Transverse colon (tissue), 4 donors: ENCODE data around the gene CAVIN2. TPM values are rescaled to one million over a fixed set of nuclear protein-coding genes. Genes with fewer than 3 reads are reported as not detected.
A peak's percentile ranks its signal among the peaks of the same experiment; 100 is the strongest.

ENCODE experiments used
- DNase-seq: peaks from one replicate; pipeline ENCODE4 v3.0.0-alpha.2; 2019
- H3K27ac ChIP-seq, 4 donors: fragments of 200-600 bp; sonication (generic); 2 replicates each; pipeline ENCODE4 v1.5.1; 2016 to 2018; ENCODE audit warnings: inconsistent platforms in 4 of 4
- H3K27me3 ChIP-seq: fragments of 200-600 bp; sonication (generic); 2 replicates; pipeline ENCODE4 v1.5.1; 2017; ENCODE audit warnings: inconsistent platforms
- H3K36me3 ChIP-seq, 4 donors: fragments of 200-600 bp; sonication (generic); 2 replicates each; pipeline ENCODE4 v1.5.1; 2017 to 2019; ENCODE audit warnings: inconsistent platforms in 4 of 4
- H3K4me1 ChIP-seq, 4 donors: fragments of 200-600 bp; sonication (generic); 2 replicates each; pipeline ENCODE4 v1.5.1; 2017 to 2020; ENCODE audit warnings: inconsistent platforms in 4 of 4
- H3K4me3 ChIP-seq, 4 donors: fragments of 200-600 bp; sonication (generic); 1 replicate in 1 of 4; 2 replicates in 3 of 4; pipeline versions ENCODE4 v1.5.1 to v1.6.1; 2017 to 2019; ENCODE audit warnings: inconsistent platforms in 4 of 4
- H3K9me3 ChIP-seq, 2 donors: fragments of 200-600 bp; sonication (generic); 2 replicates each; pipeline ENCODE4 v1.5.1; 2017 to 2019; ENCODE audit warnings: inconsistent platforms in 2 of 2
- CTCF ChIP-seq, 5 experiments: fragments of 200-600 bp in 3 of 5; fragments of 450-650 bp in 2 of 5; sonication (generic) in 3 of 5; IDR thresholded peaks; 1 replicate in 2 of 5; 2 replicates in 3 of 5; pipeline ENCODE4 v1.5.1; 2016 to 2017; ENCODE audit warnings: antibody characterized with exemption in 5 of 5, inconsistent platforms in 3 of 5, mild to moderate bottlenecking in 2 of 5, moderate library complexity in 1 of 5
- EP300 ChIP-seq: sonication (generic); formaldehyde crosslinking; IDR thresholded peaks from one replicate; pipeline ENCODE4 v1.6.1; 2017; ENCODE audit warnings: antibody characterized with exemption, low read depth
- POLR2A ChIP-seq: fragments of 450-650 bp; IDR thresholded peaks from one replicate; pipeline ENCODE4 v1.6.1; 2016; ENCODE audit warnings: antibody characterized with exemption, mild to moderate bottlenecking, moderate library complexity
- POLR2AphosphoS5 ChIP-seq, 3 donors: sonication (generic); formaldehyde crosslinking; IDR thresholded peaks; one replicate each; pipeline ENCODE4 v1.6.1; 2016; ENCODE audit warnings: antibody characterized with exemption in 3 of 3
- WGBS, 2 donors: methylation state at CpG; one replicate each; pipeline ENCODE4 v1.1.5; 2018; ENCODE audit warnings: low coverage in 1 of 2; 5-methylcytosine and 5-hydroxymethylcytosine counted together
- in situ Hi-C, 4 donors: fragments of 200-750 bp; cut with MboI; loops; one replicate each; pipeline versions ENCODE4 v1.15.0 to v1.15.1; 2017; ENCODE audit warnings: low sequenced_read_pairs in 3 of 4, low pct_ligation_motif_present in 1 of 4, low pct_unique_long_range_greater_than_20kb in 1 of 4
- intact Hi-C: fragments of 100-400 bp; cut with DNase I; formaldehyde crosslinking; loops from one replicate; pipeline ENCODE4 v1.15.1; 2023; ENCODE audit warnings: low total_unique reads
- total RNA-seq, 4 donors: library from RNA; depleted of rRNA; stranded (reverse); fragments of >200 nt; gene quantifications; one replicate each; pipeline ENCODE4 v1.1.0, GENCODE V29; 2016

The CAVIN2 gene
- total RNA-seq, 4 donors from 2014 or later, result 21.3 to 59.3 (median 25.0) TPM

- no peaks in the 10 kb centered on the region for H3K27me3 ChIP-seq
- no peaks in the 10 kb centered on the region for H3K4me1 ChIP-seq
- in situ Hi-C loops (loop anchor here in 2 of 4 donors (5.0 to 10.0 kb wide), 2 partner anchors 347 to 350 kb away; no protein-coding TSS in a partner anchor), intact Hi-C loops (no loop called here)
- WGBS, 2 donors, result 71 to 72% methylated on average over 1 of the region's 1 CpG
- no peaks in the 10 kb centered on the region for H3K9me3 ChIP-seq
- DNase-seq, result no peak
- H3K27ac ChIP-seq, result no peak overlapping the region
- TF ChIP-seq POLR2AphosphoS5 (IDR thresholded peaks at IDR 0.05) (no peak), POLR2A (no peak), EP300 (no peak), CTCF (IDR thresholded peaks at IDR 0.05) (no peak)
- no peak overlapping the region for H3K4me3 ChIP-seq
- H3K36me3 ChIP-seq, result no peaks in the 10 kb centered on the region
Observed at GRCh38 chr2:191815010-191815409, 31.9 kb downstream of the CAVIN2 start.

DNA sequence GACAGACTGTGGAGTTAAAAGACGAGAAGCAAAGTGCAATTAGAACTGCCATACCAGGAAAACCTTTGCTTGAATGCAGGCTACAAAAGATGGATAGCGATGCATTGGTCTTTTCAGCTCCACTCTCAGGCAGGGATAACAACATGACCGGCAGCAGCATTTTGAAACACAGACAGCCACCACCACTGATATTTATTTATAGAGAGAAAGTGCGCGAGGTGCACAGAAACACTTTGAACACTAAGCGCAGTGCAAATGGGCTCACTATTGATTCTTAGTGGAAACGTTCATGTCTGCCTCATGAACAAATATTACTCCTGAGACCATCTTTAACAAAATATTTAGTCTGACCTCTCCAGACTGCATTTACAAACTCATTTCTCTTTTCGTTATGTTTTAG, 32.9 kb downstream of the CAVIN2 start:
- no peak overlapping the region for H3K4me3 ChIP-seq
- in situ Hi-C loops, result loop anchor here in 3 of 4 donors (5.0 to 10.0 kb wide), 2 partner anchors 348 to 351 kb away; no protein-coding TSS in a partner anchor
- intact Hi-C loops, result loop anchor here (5.0 kb wide), 1 partner anchor 348 kb away; no protein-coding TSS in a partner anchor

GRCh38 chr2:191811807-191812602, 34.9 kb downstream of the CAVIN2 start:
- Histone ChIP-seq H3K4me1 (no peaks in the 10 kb centered on the region), H3K9me3 (no peaks in the 10 kb centered on the region), H3K27me3 (no peaks in the 10 kb centered on the region), H3K4me3 (no peak overlapping the region), H3K27ac (no peak overlapping the region), H3K36me3 (no peaks in the 10 kb centered on the region)
- DNase-seq, result peak; percentile 55
- in situ Hi-C loops, result loop anchor here in 3 of 4 donors (5.0 to 10.0 kb wide), 2 partner anchors 350 to 353 kb away; no protein-coding TSS in a partner anchor
- 35 to 36% methylated on average over 7 to 9 of the region's 9 CpGs for WGBS, 2 donors
- intact Hi-C loops, result loop anchor here (5.0 kb wide), 1 partner anchor 350 kb away; no protein-coding TSS in a partner anchor
- peak; percentile 66 to 74 (median 74) for TF ChIP-seq CTCF (IDR thresholded peaks at IDR 0.05)
- no peak for TF ChIP-seq POLR2A

More for the DNA sequence above, 32.9 kb downstream of the CAVIN2 start:
- H3K9me3 ChIP-seq, result no peaks in the 10 kb centered on the region
- TF ChIP-seq CTCF (IDR thresholded peaks at IDR 0.05) (no peak), EP300 (no peak)
- H3K4me1 ChIP-seq, result no peaks in the 10 kb centered on the region
- WGBS, 2 donors, result 86 to 87% methylated on average over 4 to 8 of the region's 8 CpGs
- H3K36me3 ChIP-seq, result no peaks in the 10 kb centered on the region
- no peaks in the 10 kb centered on the region for H3K27me3 ChIP-seq
- H3K27ac ChIP-seq, result no peak overlapping the region
- DNase-seq, result no peak

DNA sequence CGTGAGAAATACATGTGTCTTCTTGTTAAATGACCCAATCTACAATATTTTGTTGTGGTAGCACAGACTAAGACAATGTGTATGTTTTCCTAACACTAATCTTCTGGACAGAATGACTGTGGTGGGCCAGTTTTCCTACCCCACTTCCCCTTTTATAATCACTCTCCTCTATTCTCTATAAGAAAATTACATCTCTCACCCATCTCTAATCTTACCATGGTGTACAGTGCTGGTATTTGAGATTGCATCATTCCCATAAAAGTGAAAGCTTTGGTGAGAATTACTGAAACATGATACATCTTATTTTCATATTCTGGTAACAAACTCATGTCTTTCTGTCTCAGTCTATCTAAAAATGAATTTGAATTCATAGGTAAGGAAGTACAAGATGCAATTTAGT, 40.5 kb downstream of the CAVIN2 start:
- intact Hi-C loops, result loop anchor here (5.0 kb wide), 1 partner anchor 249 kb away; no protein-coding TSS in a partner anchor
- WGBS, 2 donors, result 83 to 91% methylated on average over 1 of the region's 1 CpG
- TF ChIP-seq CTCF (IDR thresholded peaks at IDR 0.05) (no peak), POLR2AphosphoS5 (IDR thresholded peaks at IDR 0.05) (no peak), EP300 (no peak)

More for the DNA sequence above, 40.5 kb downstream of the CAVIN2 start:
- H3K4me1 ChIP-seq, result no peaks in the 10 kb centered on the region
- in situ Hi-C loops, result no loop called here
- H3K4me3 ChIP-seq, result no peak overlapping the region
- H3K9me3 ChIP-seq, result no peaks in the 10 kb centered on the region
- no peak for DNase-seq
- H3K36me3 ChIP-seq, result no peaks in the 10 kb centered on the region
- H3K27me3 ChIP-seq, result no peaks in the 10 kb centered on the region
- H3K27ac ChIP-seq, result no peak overlapping the region
